ENCODE measurements around the gene CCIN. TPM values are rescaled to one million over a fixed set of nuclear protein-coding genes. Genes with fewer than 3 reads are reported as not detected.
A peak's percentile ranks its signal among the peaks of the same experiment; 100 is the strongest.

The CCIN gene
- total RNA-seq, 4 donors from 2014 or later, result not detected

- peaks cover 0 to 36% (median 15%) of the 10 kb centered on the region in 4 donors for H3K4me1 ChIP-seq
- H3K36me3 ChIP-seq, result no peaks in the 10 kb centered on the region
- no peaks in the 10 kb centered on the region for H3K27me3 ChIP-seq
- H3K4me3 ChIP-seq, result peak overlapping the region; percentile 74 to 99 (median 87)
- peak overlapping the region; percentile 87 to 95 (median 90) for H3K27ac ChIP-seq
- H3K9me3 ChIP-seq, result no peaks in the 10 kb centered on the region
- no peak for TF ChIP-seq POLR2A (IDR thresholded peaks at IDR 0.05)
- no peak for TF ChIP-seq CTCF (IDR thresholded peaks at IDR 0.05)
- DNase-seq, result peak in 1 of 3 donors; percentile 54
Observed at GRCh38 chr9:36189976-36190375, 20.8 kb downstream of the CCIN start.

- Histone ChIP-seq H3K27me3 (no peaks in the 10 kb centered on the region), H3K9me3 (no peaks in the 10 kb centered on the region), H3K27ac (peak within 1 kb of the TSS; percentile 87 to 95 (median 90)), H3K36me3 (peaks cover 0 to 3% (median 0%) of the 10 kb centered on the region in 3 donors), H3K4me1 (peaks cover 0 to 36% (median 15%) of the 10 kb centered on the region in 4 donors), H3K4me3 (peak within 1 kb of the TSS; percentile 74 to 99 (median 87))
- TF ChIP-seq CTCF (IDR thresholded peaks at IDR 0.05) (peak; percentile 45 to 67 (median 62)), POLR2A (IDR thresholded peaks at IDR 0.05) (peak; percentile 87 to 93)
- peak; percentile 95 to 98 (median 96) for DNase-seq
Observed at GRCh38 chr9:36190388-36191289, 21.5 kb downstream of the CCIN start, which contains the start of gene CLTA. Gene CLTA (plus strand): TSS chr9:36190921. CDS start chr9:36191057, 136 bp downstream.

- Histone ChIP-seq H3K4me1 (peaks cover 0 to 36% (median 15%) of the 10 kb centered on the region in 4 donors), H3K9me3 (no peaks in the 10 kb centered on the region), H3K27me3 (no peaks in the 10 kb centered on the region), H3K4me3 (peak overlapping the region; percentile 74 to 99 (median 87)), H3K36me3 (peaks cover 0 to 4% (median 0%) of the 10 kb centered on the region in 3 donors), H3K27ac (peak overlapping the region; percentile 87 to 95 (median 90))
- no peak for TF ChIP-seq CTCF (IDR thresholded peaks at IDR 0.05)
- TF ChIP-seq POLR2A (IDR thresholded peaks at IDR 0.05), result no peak
- DNase-seq, result peak in 2 of 3 donors; percentile 37 to 61
Observed at GRCh38 chr9:36191290-36191645, 22.1 kb downstream of the CCIN start.

GRCh38 chr9:36191686-36192085 lies 22.5 kb downstream of the CCIN start:
- no peak for DNase-seq
- Histone ChIP-seq H3K4me3 (peak overlapping the region; percentile 74 to 99 (median 87)), H3K27me3 (no peaks in the 10 kb centered on the region), H3K27ac (peak overlapping the region; percentile 87 to 95 (median 90)), H3K9me3 (no peaks in the 10 kb centered on the region), H3K4me1 (peaks cover 0 to 36% (median 15%) of the 10 kb centered on the region in 4 donors), H3K36me3 (peaks cover 0 to 4% (median 0%) of the 10 kb centered on the region in 3 donors)
- TF ChIP-seq POLR2A (IDR thresholded peaks at IDR 0.05) (no peak), CTCF (IDR thresholded peaks at IDR 0.05) (no peak)

- Histone ChIP-seq H3K9me3 (no peaks in the 10 kb centered on the region), H3K36me3 (peaks cover 0 to 5% (median 0%) of the 10 kb centered on the region in 3 donors), H3K4me1 (peaks cover 0 to 36% (median 15%) of the 10 kb centered on the region in 4 donors), H3K4me3 (peak overlapping the region; percentile 74 to 99 (median 87)), H3K27me3 (no peaks in the 10 kb centered on the region), H3K27ac (no peak overlapping the region)
- no peak for DNase-seq
- TF ChIP-seq CTCF (IDR thresholded peaks at IDR 0.05) (no peak), POLR2A (IDR thresholded peaks at IDR 0.05) (no peak)
Observed at GRCh38 chr9:36192196-36192595, 23.0 kb downstream of the CCIN start.

Data from Peyer's patch (tissue), 4 donors.